Skin of body (tissue), 2 donors: ENCODE data around the gene ADSL. TPM values are rescaled to one million over a fixed set of nuclear protein-coding genes. Genes with fewer than 3 reads are reported as not detected.
"Not testable (repeated sequence)": the region's sequence is repeated elsewhere in the genome, so short reads cannot be mapped to it uniquely, and the experiment has no call there.

ENCODE experiments used
- DNase-seq: peaks from one replicate; lab custom pipeline; 2025; lab: John Stamatoyannopoulos, UW
- total RNA-seq: library from RNA; depleted of rRNA; stranded (reverse); fragments of >200 nt; gene quantifications from one replicate; pipeline ENCODE4 v1.2.3, GENCODE V29; 2014

The ADSL gene
- 56.6 TPM for total RNA-seq

GRCh38 chr22:40346185-40347118 is at the start of gene ADSL:
Gene ADSL, plus strand, starts transcription at chr22:40346500. Its CDS starts 59 bp downstream, at chr22:40346559.
- DNase-seq, result peak; percentile 78

GRCh38 chr22:40300316-40300715 is 46.0 kb upstream of the ADSL start:
- no peak for DNase-seq

- no peak for DNase-seq
Observed at GRCh38 chr22:40300884-40301672, 45.2 kb upstream of the ADSL start.

- DNase-seq, result no peak
Observed at GRCh38 chr22:40302149-40302548, 44.2 kb upstream of the ADSL start.

GRCh38 chr22:40305625-40306024 is 40.7 kb upstream of the ADSL start:
- DNase-seq, result no peak

GRCh38 chr22:40308999-40309573 is 37.2 kb upstream of the ADSL start:
- no peak for DNase-seq

- no peak for DNase-seq
Observed at GRCh38 chr22:40309631-40310030, 36.7 kb upstream of the ADSL start.

- DNase-seq, result peak; percentile 95
Observed at GRCh38 chr22:40310081-40310767, 36.1 kb upstream of the ADSL start.

- no peak for DNase-seq
Observed at GRCh38 chr22:40310768-40311120, 35.6 kb upstream of the ADSL start.

GRCh38 chr22:40311646-40312045 is 34.7 kb upstream of the ADSL start:
- not testable (repeated sequence) for DNase-seq

- DNase-seq, result no peak
Observed at GRCh38 chr22:40312050-40312449, 34.2 kb upstream of the ADSL start.

GRCh38 chr22:40313007-40313406 is 33.3 kb upstream of the ADSL start:
- no peak for DNase-seq

GRCh38 chr22:40314041-40314440 is 32.3 kb upstream of the ADSL start:
- no peak for DNase-seq

GRCh38 chr22:40320687-40321086 is 25.6 kb upstream of the ADSL start:
- no peak for DNase-seq

- DNase-seq, result no peak
Observed at GRCh38 chr22:40322021-40322420, 24.3 kb upstream of the ADSL start.

GRCh38 chr22:40322818-40323447 is 23.4 kb upstream of the ADSL start:
- DNase-seq, result no peak

- DNase-seq, result peak; percentile 80
Observed at GRCh38 chr22:40323681-40324171, 22.6 kb upstream of the ADSL start.

GRCh38 chr22:40324468-40325305 is 21.6 kb upstream of the ADSL start:
- no peak for DNase-seq

GRCh38 chr22:40325315-40325714 is 21.0 kb upstream of the ADSL start:
- DNase-seq, result no peak
